ENCODE data around the gene UXS1. TPM values are rescaled to one million over a fixed set of nuclear protein-coding genes. Genes with fewer than 3 reads are reported as not detected.

The UXS1 gene
- polyA plus RNA-seq, 3 donors: 23.4 to 33.8 (median 29.3) TPM

GRCh38 chr2:106099691-106100090 lies 94.4 kb downstream of the UXS1 start:
- intact Hi-C loops (cut with micrococcal nuclease): no loop called here
- Histone ChIP-seq H3K79me2 (ENCODE audit: insufficient read depth, low read length) (no peaks in the 10 kb centered on the region), H3K9ac (ENCODE audit: insufficient read depth, low read length, poor library complexity, severe bottlenecking) (no peak overlapping the region), H3K36me3 (replicated peaks in 1 of 2; ENCODE audit: control insufficient read depth in 1 of 2, insufficient read depth in 2 of 2, low read length in 2 of 2) (peaks cover 30 to 79% of the 10 kb centered on the region in 2 donors), H3K4me3 (replicated peaks in 1 of 3; ENCODE audit: low read depth in 2 of 3, low read length in 3 of 3) (no peak overlapping the region), H3K27me3 (ENCODE audit: control insufficient read depth in 2 of 2, insufficient read depth in 2 of 2, low read length in 2 of 2) (no peaks in the 10 kb centered on the region), H4K20me1 (ENCODE audit: insufficient read depth, low read length) (no peaks in the 10 kb centered on the region), H3K27ac (ENCODE audit: low read depth in 1 of 2, low read length in 2 of 2) (no peak overlapping the region), H2AFZ (ENCODE audit: insufficient read depth, low read depth, low read length, poor library complexity, severe bottlenecking) (no peak overlapping the region), H3K4me2 (replicated peaks; ENCODE audit: extremely low read depth, low read length, poor library complexity, severe bottlenecking) (no peak overlapping the region), H3K9me3 (replicated peaks in 1 of 2; ENCODE audit: control insufficient read depth in 1 of 2, insufficient read depth in 1 of 2, low read length in 2 of 2) (no peaks in the 10 kb centered on the region), H3K4me1 (ENCODE audit: control insufficient read depth in 1 of 2, insufficient read depth in 2 of 2, low read length in 2 of 2) (peaks cover 8 to 9% of the 10 kb centered on the region in 2 donors)
- 100% methylated on average over 2 of the region's 5 CpGs for WGBS (ENCODE audit: insufficient coverage)
- Mint-ChIP-seq H3K27me3 (ENCODE audit: low read depth in 3 of 3) (peaks cover 0 to 6% (median 0%) of the 10 kb centered on the region in 3 donors), H3K4me1 (peaks cover 11% of the 10 kb centered on the region), H3K4me3 (no peak overlapping the region), H3K27ac (no peak overlapping the region), H3K36me3 (peaks cover 66 to 67% of the 10 kb centered on the region in 2 donors), H3K9me3 (no peaks in the 10 kb centered on the region)
- no peak for TF ChIP-seq CTCF (IDR thresholded peaks at IDR 0.05)
- DNase-seq: no peak

- Histone ChIP-seq H3K79me2 (ENCODE audit: insufficient read depth, low read length) (no peaks in the 10 kb centered on the region), H3K27me3 (ENCODE audit: control insufficient read depth in 2 of 2, insufficient read depth in 2 of 2, low read length in 2 of 2) (no peaks in the 10 kb centered on the region), H3K9me3 (replicated peaks in 1 of 2; ENCODE audit: control insufficient read depth in 1 of 2, insufficient read depth in 1 of 2, low read length in 2 of 2) (no peaks in the 10 kb centered on the region), H3K4me2 (replicated peaks; ENCODE audit: extremely low read depth, low read length, poor library complexity, severe bottlenecking) (no peak overlapping the region), H3K9ac (ENCODE audit: insufficient read depth, low read length, poor library complexity, severe bottlenecking) (no peak overlapping the region), H2AFZ (ENCODE audit: insufficient read depth, low read depth, low read length, poor library complexity, severe bottlenecking) (no peak overlapping the region), H3K36me3 (replicated peaks in 1 of 2; ENCODE audit: control insufficient read depth in 1 of 2, insufficient read depth in 2 of 2, low read length in 2 of 2) (peaks cover 33 to 88% of the 10 kb centered on the region in 2 donors), H3K4me1 (ENCODE audit: control insufficient read depth in 1 of 2, insufficient read depth in 2 of 2, low read length in 2 of 2) (peaks cover 8 to 9% of the 10 kb centered on the region in 2 donors), H3K27ac (ENCODE audit: low read depth in 1 of 2, low read length in 2 of 2) (no peak overlapping the region), H4K20me1 (ENCODE audit: insufficient read depth, low read length) (no peaks in the 10 kb centered on the region), H3K4me3 (replicated peaks in 1 of 3; ENCODE audit: low read depth in 2 of 3, low read length in 3 of 3) (no peak overlapping the region)
- no peak overlapping the region for H3K27ac Mint-ChIP-seq
- H3K27me3 Mint-ChIP-seq (ENCODE audit: low read depth in 3 of 3): peaks cover 0 to 6% (median 0%) of the 10 kb centered on the region in 3 donors
- peaks cover 14% of the 10 kb centered on the region for H3K4me1 Mint-ChIP-seq
- TF ChIP-seq CTCF (IDR thresholded peaks at IDR 0.05): no peak
- DNase-seq: no peak
- H3K9me3 Mint-ChIP-seq: no peaks in the 10 kb centered on the region
- intact Hi-C loops (cut with micrococcal nuclease): no loop called here
- WGBS (ENCODE audit: insufficient coverage): 78% methylated on average over 7 of the region's 9 CpGs
- peaks cover 76 to 77% of the 10 kb centered on the region in 2 donors for H3K36me3 Mint-ChIP-seq
- H3K4me3 Mint-ChIP-seq: no peak overlapping the region
Measured at GRCh38 chr2:106098664-106099063, 95.4 kb downstream of the UXS1 start.

All from CD14-positive monocyte (primary cell).